BE2C (cell line): ENCODE results near the gene NUP188.
"Not testable (repeated sequence)": the region's sequence is repeated elsewhere in the genome, so short reads cannot be mapped to it uniquely, and the experiment has no call there.

Source experiments
- DNase-seq: peaks from one replicate; pipeline ENCODE4 v3.0.0-alpha.2; 2020
- H3K27me3 ChIP-seq: fragments of 250-450 bp; sonication (Bioruptor Pico); 2 replicates; pipeline ENCODE4 v1.5.1; 2020; ENCODE audit warnings: mild to moderate bottlenecking
- H3K36me3 ChIP-seq: fragments of 250-450 bp; sonication (Bioruptor Pico); 2 replicates; pipeline ENCODE4 v1.5.1; 2020; ENCODE audit warnings: mild to moderate bottlenecking
- H3K4me1 ChIP-seq: fragments of 250-450 bp; sonication (Bioruptor Pico); 2 replicates; pipeline ENCODE4 v1.5.1; 2020
- H3K4me3 ChIP-seq: 2 replicates; pipeline ENCODE4 v1.5.1; 2011; ENCODE audit warnings: low read depth, low read length
- H3K9me3 ChIP-seq: fragments of 250-450 bp; sonication (Bioruptor Pico); 2 replicates; pipeline ENCODE4 v1.5.1; 2020
- CTCF ChIP-seq: IDR thresholded peaks from 2 replicates; pipeline ENCODE4 v1.5.1; 2012; ENCODE audit warnings: mild to moderate bottlenecking, low read depth, low read length

NUP188 gene

GRCh38 chr9:128945798-128946501 lies 1.5 kb upstream of the NUP188 start:
- H3K4me3 ChIP-seq, result no peak overlapping the region; the same call in 1 of the 2 replicates
- peaks cover 3% of the 10 kb centered on the region for H3K4me1 ChIP-seq
- H3K9me3 ChIP-seq, result no peaks in the 10 kb centered on the region
- H3K27me3 ChIP-seq, result no peaks in the 10 kb centered on the region
- TF ChIP-seq CTCF, result no peak
- DNase-seq, result no peak
- H3K36me3 ChIP-seq, result peaks cover 18% of the 10 kb centered on the region

- H3K4me3 ChIP-seq, result peak overlapping the region; percentile 92
- DNase-seq, result no peak
- H3K27me3 ChIP-seq, result no peaks in the 10 kb centered on the region
- H3K9me3 ChIP-seq, result no peaks in the 10 kb centered on the region
- H3K4me1 ChIP-seq, result no peaks in the 10 kb centered on the region
- H3K36me3 ChIP-seq, result peaks cover 18% of the 10 kb centered on the region
- no peak for TF ChIP-seq CTCF
These were observed 775 bp upstream of the NUP188 start for GRCh38 chr9:128946571-128947276.

- Histone ChIP-seq H3K4me3 (peak overlapping the region; percentile 92), H3K27me3 (no peaks in the 10 kb centered on the region), H3K36me3 (peaks cover 18% of the 10 kb centered on the region), H3K4me1 (no peaks in the 10 kb centered on the region), H3K9me3 (no peaks in the 10 kb centered on the region)
- no peak for TF ChIP-seq CTCF
- no peak for DNase-seq
These were observed 297 bp upstream of the NUP188 start for GRCh38 chr9:128947277-128947526.

- not testable (repeated sequence) for H3K9me3 ChIP-seq, H3K27me3 ChIP-seq, H3K4me1 ChIP-seq, H3K4me3 ChIP-seq, DNase-seq
- peaks cover 59% of the 10 kb centered on the region for H3K36me3 ChIP-seq
These were observed 13.9 kb downstream of the NUP188 start for GRCh38 chr9:128961403-128961802.

GRCh38 chr9:128969491-128969890 lies 22.0 kb downstream of the NUP188 start:
- no peak overlapping the region for H3K4me3 ChIP-seq
- peaks cover 51% of the 10 kb centered on the region for H3K36me3 ChIP-seq
- DNase-seq, result no peak
- no peaks in the 10 kb centered on the region for H3K9me3 ChIP-seq
- no peak for TF ChIP-seq CTCF
- no peaks in the 10 kb centered on the region for H3K4me1 ChIP-seq
- no peaks in the 10 kb centered on the region for H3K27me3 ChIP-seq

- Histone ChIP-seq H3K27me3 (no peaks in the 10 kb centered on the region), H3K4me1 (no peaks in the 10 kb centered on the region), H3K36me3 (peaks cover 70% of the 10 kb centered on the region), H3K9me3 (no peaks in the 10 kb centered on the region), H3K4me3 (no peak overlapping the region)
- DNase-seq, result no peak
- TF ChIP-seq CTCF, result no peak
These were observed 25.5 kb downstream of the NUP188 start for GRCh38 chr9:128972956-128973355.
